Spleen (tissue), 11 donors: ENCODE measurements around the gene GIN1. TPM values are rescaled to one million over a fixed set of nuclear protein-coding genes. Genes with fewer than 3 reads are reported as not detected.

Source experiments
- DNase-seq: peaks from one replicate; pipeline ENCODE4 v3.0.0-alpha.2; 2020
- H3K27ac ChIP-seq, 8 donors: fragments of 200-600 bp; sonication (generic) in 7 of 8; 1 replicate in 4 of 8; 2 replicates in 4 of 8; pipeline versions ENCODE4 v1.5.0 to v1.8.0; 2016 to 2021; ENCODE audit warnings: inconsistent platforms in 4 of 8, mild to moderate bottlenecking in 4 of 8, moderate library complexity in 1 of 8
- H3K27me3 ChIP-seq, 7 donors: fragments of 200-600 bp; sonication (generic) in 6 of 7; replicated peaks in 1 of 7; 1 replicate in 4 of 7; 2 replicates in 3 of 7; pipeline versions ENCODE4 v1.5.0 to v1.8.0; 2016 to 2021; ENCODE audit warnings: inconsistent platforms in 3 of 7, mild to moderate bottlenecking in 1 of 7
- H3K36me3 ChIP-seq, 6 donors: fragments of 200-600 bp; sonication (generic) in 5 of 6; 1 replicate in 4 of 6; 2 replicates in 2 of 6; pipeline versions ENCODE4 v1.5.0 to v1.8.0; 2016 to 2021; ENCODE audit warnings: inconsistent platforms in 2 of 6
- H3K4me1 ChIP-seq, 6 donors: fragments of 200-600 bp; sonication (generic) in 5 of 6; 1 replicate in 3 of 6; 2 replicates in 3 of 6; pipeline versions ENCODE4 v1.5.0 to v1.8.0; 2016 to 2021; ENCODE audit warnings: inconsistent platforms in 3 of 6
- H3K4me3 ChIP-seq, 8 donors: fragments of 200-600 bp; sonication (generic) in 7 of 8; 1 replicate in 4 of 8; 2 replicates in 4 of 8; pipeline versions ENCODE4 v1.5.0 to v1.8.0; 2016 to 2021; ENCODE audit warnings: inconsistent platforms in 4 of 8, mild to moderate bottlenecking in 4 of 8, moderate library complexity in 2 of 8
- H3K9me3 ChIP-seq, 8 donors: fragments of 200-600 bp; sonication (generic) in 7 of 8; 1 replicate in 4 of 8; 2 replicates in 4 of 8; pipeline versions ENCODE4 v1.5.0 to v1.8.0; 2016 to 2021; ENCODE audit warnings: inconsistent platforms in 4 of 8
- CTCF ChIP-seq, 11 experiments: fragments of 200-600 bp in 7 of 11; fragments of 450-650 bp in 4 of 11; sonication (generic) in 4 of 11; IDR thresholded peaks in 8 of 11; conservative IDR thresholded peaks in 3 of 11; 1 replicate in 7 of 11; 2 replicates in 4 of 11; pipeline versions ENCODE4 v1.4.0 to v1.8.0; 2016 to 2021; ENCODE audit warnings: antibody characterized with exemption in 11 of 11, inconsistent platforms in 4 of 11, mild to moderate bottlenecking in 1 of 11
- POLR2A ChIP-seq, 3 donors: fragments of 450-650 bp; IDR thresholded peaks; one replicate each; pipeline ENCODE4 v1.5.1; 2017; ENCODE audit warnings: antibody characterized with exemption in 3 of 3, mild to moderate bottlenecking in 1 of 3
- POLR2AphosphoS5 ChIP-seq, 3 donors: sonication (generic); formaldehyde crosslinking; IDR thresholded peaks; one replicate each; pipeline ENCODE4 v1.5.1; 2017; ENCODE audit warnings: antibody characterized with exemption in 3 of 3
- WGBS, 5 donors: extraction: QIAGEN DNeasy Blood & Tissue Kit in 3 of 5; methylation state at CpG; one replicate each; pipeline versions ENCODE4 v1.1.5 to v1.1.7; 2013 to 2018; 5-methylcytosine and 5-hydroxymethylcytosine counted together
- intact Hi-C: fragments of 100-400 bp; cut with DNase I; formaldehyde crosslinking; loops from one replicate; pipeline ENCODE4 v1.15.0; 2023; ENCODE audit warnings: low total_unique reads
- polyA plus RNA-seq, 3 donors: library from polyadenylated mRNA; stranded (reverse); fragments of 200-250 nt; gene quantifications; one replicate each; pipeline ENCODE4 v1.2.1, GENCODE V29; 2013
- total RNA-seq, 7 donors: library from RNA; depleted of rRNA in 3 of 7; stranded (reverse); fragments of >200 nt in 3 of 7; fragmentation: NEBNext Ultra II Directional in 4 of 7; extraction: Animal tissue kit (Norgen Biotek cat#: 25700) in 4 of 7; gene quantifications; one replicate each; pipeline versions ENCODE4 v1.1.0 to v1.2.1, GENCODE V29; 2016 to 2021
- donor health status: healthy with polysubstance abuse.
- donor health status: DM: no; HTN: no; CAD: no; lungs with moderate emphysema.
- donor health status: DM: no; HTN: no; CAD: no.
- donor health status: Bipolar disorder and iron deficiency.
- donor health status: healthy.
- donor health status: DM: no; HTN: no; CAD: no.
- donor health status: DM: yes; HTN: yes; CAD: no.

Gene GIN1
- total and polyA plus RNA-seq, 10 donors: 2.9 to 13.2 (median 8.1) TPM

- DNase-seq: no peak
- intact Hi-C loops: loop anchor here (10.0 kb wide), 1 partner anchor 346 kb away; no protein-coding TSS in a partner anchor
- Histone ChIP-seq H3K36me3 (peaks cover 0 to 31% (median 2%) of the 10 kb centered on the region in 6 donors), H3K9me3 (no peaks in the 10 kb centered on the region), H3K27ac (no peak overlapping the region), H3K4me3 (no peak overlapping the region), H3K4me1 (peaks cover 0 to 17% (median 9%) of the 10 kb centered on the region in 6 donors), H3K27me3 (no peaks in the 10 kb centered on the region)
- 90 to 95% (median 92%) methylated on average over 2 of the region's 2 CpGs for WGBS, 5 donors
- TF ChIP-seq POLR2AphosphoS5 (IDR thresholded peaks at IDR 0.05): no peak
- TF ChIP-seq POLR2A (IDR thresholded peaks at IDR 0.05): no peak
- TF ChIP-seq CTCF (IDR thresholded peaks at IDR 0.05 in 8 of 11, conservative IDR thresholded peaks at IDR 0.05 in 3 of 11): no peak
These were observed 9.5 kb downstream of the GIN1 start for GRCh38 chr5:103110403-103110802.

GRCh38 chr5:103109277-103109676, 10.7 kb downstream of the GIN1 start:
- H3K9me3 ChIP-seq: no peaks in the 10 kb centered on the region
- H3K36me3 ChIP-seq: peaks cover 0 to 42% (median 2%) of the 10 kb centered on the region in 6 donors
- no peaks in the 10 kb centered on the region for H3K27me3 ChIP-seq
- peaks cover 0 to 17% (median 9%) of the 10 kb centered on the region in 6 donors for H3K4me1 ChIP-seq
- H3K4me3 ChIP-seq: no peak overlapping the region
- 80 to 92% (median 81%) methylated on average over 1 of the region's 1 CpG for WGBS, 5 donors
- no peak overlapping the region for H3K27ac ChIP-seq
- intact Hi-C loops: no loop called here
- no peak for DNase-seq
- no peak for TF ChIP-seq POLR2A (IDR thresholded peaks at IDR 0.05)
- no peak for TF ChIP-seq CTCF (IDR thresholded peaks at IDR 0.05 in 8 of 11, conservative IDR thresholded peaks at IDR 0.05 in 3 of 11)

- Histone ChIP-seq H3K4me3 (no peak overlapping the region), H3K9me3 (no peaks in the 10 kb centered on the region), H3K27ac (no peak overlapping the region), H3K27me3 (no peaks in the 10 kb centered on the region), H3K36me3 (peaks cover 0 to 54% (median 7%) of the 10 kb centered on the region in 6 donors), H3K4me1 (peaks cover 0 to 17% (median 9%) of the 10 kb centered on the region in 6 donors)
- DNase-seq: no peak
- intact Hi-C loops: no loop called here
- TF ChIP-seq CTCF (IDR thresholded peaks at IDR 0.05 in 8 of 11, conservative IDR thresholded peaks at IDR 0.05 in 3 of 11) (no peak), POLR2A (IDR thresholded peaks at IDR 0.05) (no peak), POLR2AphosphoS5 (IDR thresholded peaks at IDR 0.05) (no peak)
- 19 to 58% (median 44%) methylated on average over 2 of the region's 2 CpGs for WGBS, 5 donors
These were observed 11.9 kb downstream of the GIN1 start for GRCh38 chr5:103108086-103108485.

- H3K9me3 ChIP-seq: no peaks in the 10 kb centered on the region
- H3K4me1 ChIP-seq: no peaks in the 10 kb centered on the region
- DNase-seq: no peak
- 84 to 93% (median 92%) methylated on average over 1 of the region's 1 CpG for WGBS, 5 donors
- H3K4me3 ChIP-seq: no peak overlapping the region
- no peak for TF ChIP-seq CTCF (IDR thresholded peaks at IDR 0.05 in 8 of 11, conservative IDR thresholded peaks at IDR 0.05 in 3 of 11)
- TF ChIP-seq POLR2A (IDR thresholded peaks at IDR 0.05): no peak
- no peak for TF ChIP-seq POLR2AphosphoS5 (IDR thresholded peaks at IDR 0.05)
- intact Hi-C loops: no loop called here
- peaks cover 0 to 86% (median 18%) of the 10 kb centered on the region in 6 donors for H3K36me3 ChIP-seq
- H3K27me3 ChIP-seq: no peaks in the 10 kb centered on the region
- H3K27ac ChIP-seq: no peak overlapping the region
These were observed 17.7 kb downstream of the GIN1 start for GRCh38 chr5:103102234-103102633.
